Activated B cell treated with CpG ODN at 0.5 μM for 24 hours (primary cell): Measurements from ENCODE around the gene LRCOL1. TPM values are rescaled to one million over a fixed set of nuclear protein-coding genes. Genes with fewer than 3 reads are reported as not detected.

ENCODE experiments used
- ATAC-seq: fragments of 200-7000 bp; cut with Tn5 transposase; one replicate; pipeline ENCODE4 v1.10.0; 2021; ENCODE audit warnings: low read depth, mild to moderate bottlenecking, moderate library complexity
- CTCF ChIA-PET: fragments of 350-600 bp; sonication (Branson Sonifier 250); formaldehyde crosslinking; loops from one replicate; lab custom pipeline; 2021; ENCODE audit warnings: antibody characterized with exemption; lab: Charles Lee
- POLR2A ChIA-PET: fragments of 350-600 bp; sonication (Branson Sonifier 250); formaldehyde crosslinking; loops from one replicate; lab custom pipeline; 2021; ENCODE audit warnings: antibody characterized with exemption; lab: Charles Lee
- DNase-seq: peaks from one replicate; pipeline ENCODE4 v3.0.0; 2022
- H3K27ac Mint-ChIP-seq: one replicate; pipeline ENCODE4 v1.8.0; 2020; ENCODE audit warnings: mixed read lengths
- H3K27me3 Mint-ChIP-seq: one replicate; pipeline ENCODE4 v1.8.0; 2021; ENCODE audit warnings: mixed read lengths
- H3K36me3 Mint-ChIP-seq: one replicate; pipeline ENCODE4 v1.8.0; 2021; ENCODE audit warnings: low read depth, mixed read lengths
- H3K4me1 Mint-ChIP-seq: one replicate; pipeline ENCODE4 v1.8.0; 2021; ENCODE audit warnings: mixed read lengths
- H3K4me3 Mint-ChIP-seq: one replicate; pipeline ENCODE4 v1.8.0; 2020; ENCODE audit warnings: mild to moderate bottlenecking, mixed read lengths
- H3K9me3 Mint-ChIP-seq: one replicate; pipeline ENCODE4 v1.8.0; 2020; ENCODE audit warnings: mixed read lengths
- intact Hi-C: fragments of 100-400 bp; cut with micrococcal nuclease; formaldehyde crosslinking; loops from one replicate; pipeline ENCODE4 v1.15.1; 2024
- total RNA-seq: library from RNA; stranded (reverse); gene quantifications from 2 replicates; pipeline ENCODE4 v1.2.3, GENCODE V29; 2022
- TF ChIP-seq, protein P1 (sequence below): fragments of 200-600 bp; IDR thresholded peaks from one replicate; pipeline ENCODE4 v1.8.0; 2022; ENCODE audit warnings: antibody characterized with exemption, mild to moderate bottlenecking

Gene LRCOL1
- total RNA-seq, 1 donor from 2014 or later, result not detected

DNA sequence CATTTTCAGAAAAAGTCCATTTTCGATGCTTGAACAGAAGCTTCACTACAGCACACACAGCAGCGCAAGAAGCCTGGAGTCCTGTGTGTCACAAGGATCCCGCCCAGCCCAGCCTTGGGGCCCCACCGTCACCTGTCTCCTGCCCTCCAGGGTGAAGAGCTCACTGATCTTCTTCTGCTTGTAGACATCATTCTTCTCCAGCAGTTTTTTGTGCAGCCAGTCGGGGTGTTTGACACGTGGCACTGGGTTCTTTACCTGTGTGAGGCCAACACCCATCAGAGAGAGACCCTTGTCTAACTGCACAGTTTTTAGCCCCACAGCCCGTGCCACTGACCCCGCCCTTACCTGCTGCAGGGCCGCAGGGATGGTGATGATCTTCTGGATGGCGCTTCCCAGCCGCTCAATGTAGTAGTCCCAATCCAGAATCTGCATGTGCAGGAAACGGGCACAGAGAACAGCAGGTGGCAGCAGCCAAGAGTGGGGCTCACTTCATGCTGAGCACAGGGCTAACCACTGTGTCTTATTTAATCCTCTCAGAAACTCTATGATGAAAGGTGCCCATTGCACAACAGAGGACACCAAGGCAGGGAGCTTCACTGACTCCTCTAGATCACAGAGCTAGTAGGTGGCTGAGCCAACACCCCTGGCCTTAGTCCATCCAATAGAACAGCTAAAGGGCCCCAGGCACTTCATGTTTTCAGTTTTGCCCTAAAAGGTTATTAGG is 46.8 kb upstream of the LRCOL1 start:
- no peaks in the 10 kb centered on the region for H3K4me1 Mint-ChIP-seq
- H3K27ac Mint-ChIP-seq, result no peak overlapping the region
- POLR2A ChIA-PET, result interaction anchor here (0.6 kb wide), 1 partner anchor 105 kb away, joined by 11 read pairs; no protein-coding TSS in a partner anchor
- no peak for ATAC-seq
- peaks cover 75% of the 10 kb centered on the region for H3K36me3 Mint-ChIP-seq
- no peak overlapping the region for H3K4me3 Mint-ChIP-seq
- intact Hi-C loops, result no loop called here
- no peak for DNase-seq
- CTCF ChIA-PET, result no interaction called here
- H3K9me3 Mint-ChIP-seq, result no peaks in the 10 kb centered on the region
- H3K27me3 Mint-ChIP-seq, result no peaks in the 10 kb centered on the region
- TF ChIP-seq, protein P1, sequence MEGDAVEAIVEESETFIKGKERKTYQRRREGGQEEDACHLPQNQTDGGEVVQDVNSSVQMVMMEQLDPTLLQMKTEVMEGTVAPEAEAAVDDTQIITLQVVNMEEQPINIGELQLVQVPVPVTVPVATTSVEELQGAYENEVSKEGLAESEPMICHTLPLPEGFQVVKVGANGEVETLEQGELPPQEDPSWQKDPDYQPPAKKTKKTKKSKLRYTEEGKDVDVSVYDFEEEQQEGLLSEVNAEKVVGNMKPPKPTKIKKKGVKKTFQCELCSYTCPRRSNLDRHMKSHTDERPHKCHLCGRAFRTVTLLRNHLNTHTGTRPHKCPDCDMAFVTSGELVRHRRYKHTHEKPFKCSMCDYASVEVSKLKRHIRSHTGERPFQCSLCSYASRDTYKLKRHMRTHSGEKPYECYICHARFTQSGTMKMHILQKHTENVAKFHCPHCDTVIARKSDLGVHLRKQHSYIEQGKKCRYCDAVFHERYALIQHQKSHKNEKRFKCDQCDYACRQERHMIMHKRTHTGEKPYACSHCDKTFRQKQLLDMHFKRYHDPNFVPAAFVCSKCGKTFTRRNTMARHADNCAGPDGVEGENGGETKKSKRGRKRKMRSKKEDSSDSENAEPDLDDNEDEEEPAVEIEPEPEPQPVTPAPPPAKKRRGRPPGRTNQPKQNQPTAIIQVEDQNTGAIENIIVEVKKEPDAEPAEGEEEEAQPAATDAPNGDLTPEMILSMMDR, result no peak

DNA sequence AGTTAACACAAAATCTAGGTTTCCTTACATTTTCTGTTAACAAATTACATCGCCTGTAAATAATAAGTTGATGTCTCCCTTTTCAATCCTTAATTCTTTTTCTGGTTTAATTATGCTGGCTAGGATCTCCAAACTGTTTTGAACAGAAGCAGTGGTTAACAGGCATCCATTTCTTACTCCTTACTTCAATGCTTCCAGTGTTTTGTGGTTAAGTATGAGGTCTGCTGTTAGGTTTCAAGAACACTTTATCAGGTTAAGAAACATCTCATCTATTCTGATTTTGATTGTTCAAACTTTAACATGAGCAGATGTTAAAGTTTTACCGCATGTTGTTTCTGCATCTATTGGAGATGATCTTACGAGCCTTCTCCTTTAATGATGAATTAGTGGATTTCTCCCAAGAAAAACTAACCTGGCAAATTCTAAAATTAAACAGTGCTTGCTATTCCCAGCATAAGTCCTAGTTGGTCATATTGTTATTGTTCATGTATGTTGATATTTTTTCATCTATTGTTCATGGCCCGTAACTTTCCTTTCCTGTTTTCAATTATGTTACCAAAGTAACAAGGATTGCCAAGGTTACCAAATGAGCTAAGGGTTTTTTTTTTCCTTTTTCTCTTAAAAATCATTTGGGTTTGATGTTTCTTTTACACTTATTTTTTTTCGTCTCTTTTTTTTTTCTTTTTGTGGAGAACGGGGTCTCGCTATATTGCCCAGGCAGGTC is 43.3 kb upstream of the LRCOL1 start:
- TF ChIP-seq, protein P1, result no peak
- H3K4me1 Mint-ChIP-seq, result no peaks in the 10 kb centered on the region
- H3K36me3 Mint-ChIP-seq, result peaks cover 65% of the 10 kb centered on the region
- no peaks in the 10 kb centered on the region for H3K9me3 Mint-ChIP-seq
- ChIA-PET POLR2A (no interaction called here), CTCF (no interaction called here)
- intact Hi-C loops, result no loop called here
- ATAC-seq (no peak), DNase-seq (no peak)
- H3K4me3 Mint-ChIP-seq, result no peak overlapping the region
- H3K27ac Mint-ChIP-seq, result no peak overlapping the region
- H3K27me3 Mint-ChIP-seq, result no peaks in the 10 kb centered on the region

DNA sequence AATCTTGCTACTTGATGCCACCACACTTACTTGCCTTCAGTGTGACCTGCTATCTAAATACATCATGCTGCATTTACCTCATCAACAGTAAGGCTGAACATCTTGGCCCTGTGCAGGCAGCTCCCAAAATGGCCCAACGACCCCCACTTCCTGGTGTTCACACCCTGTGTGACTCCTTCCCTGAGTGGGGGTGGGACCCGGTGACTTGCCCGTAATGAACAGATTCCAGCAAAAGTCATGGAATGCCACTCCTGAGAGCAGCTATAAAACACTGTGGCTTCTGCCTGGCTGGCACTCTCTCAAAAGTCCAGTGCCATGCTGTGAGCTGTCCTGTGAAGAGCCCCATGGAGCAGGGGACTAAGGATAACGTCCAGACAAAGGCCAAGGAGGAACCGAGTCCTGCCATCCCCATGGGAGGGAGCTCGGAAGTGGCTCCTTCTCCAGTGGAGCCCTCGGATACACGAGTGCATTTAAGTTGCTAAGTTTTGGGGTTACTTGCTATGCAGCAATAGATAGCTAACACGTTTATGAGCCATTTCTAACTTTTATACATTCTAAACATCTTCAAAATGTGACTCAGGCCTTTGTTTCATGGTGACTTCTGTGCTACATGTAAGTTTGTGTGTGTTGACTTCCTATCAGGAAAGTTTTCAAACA is 41.2 kb upstream of the LRCOL1 start:
- Mint-ChIP-seq H3K9me3 (no peaks in the 10 kb centered on the region), H3K36me3 (peaks cover 62% of the 10 kb centered on the region), H3K4me3 (no peak overlapping the region), H3K27me3 (no peaks in the 10 kb centered on the region), H3K4me1 (no peaks in the 10 kb centered on the region), H3K27ac (no peak overlapping the region)
- intact Hi-C loops, result no loop called here
- ATAC-seq (no peak), DNase-seq (no peak)
- POLR2A ChIA-PET, result interaction anchor here (0.6 to 0.7 kb wide), 2 partner anchors 19 to 56 kb away, joined by 3 to 5 read pairs; no protein-coding TSS in a partner anchor
- TF ChIP-seq, protein P1, result no peak
- CTCF ChIA-PET, result no interaction called here

DNA sequence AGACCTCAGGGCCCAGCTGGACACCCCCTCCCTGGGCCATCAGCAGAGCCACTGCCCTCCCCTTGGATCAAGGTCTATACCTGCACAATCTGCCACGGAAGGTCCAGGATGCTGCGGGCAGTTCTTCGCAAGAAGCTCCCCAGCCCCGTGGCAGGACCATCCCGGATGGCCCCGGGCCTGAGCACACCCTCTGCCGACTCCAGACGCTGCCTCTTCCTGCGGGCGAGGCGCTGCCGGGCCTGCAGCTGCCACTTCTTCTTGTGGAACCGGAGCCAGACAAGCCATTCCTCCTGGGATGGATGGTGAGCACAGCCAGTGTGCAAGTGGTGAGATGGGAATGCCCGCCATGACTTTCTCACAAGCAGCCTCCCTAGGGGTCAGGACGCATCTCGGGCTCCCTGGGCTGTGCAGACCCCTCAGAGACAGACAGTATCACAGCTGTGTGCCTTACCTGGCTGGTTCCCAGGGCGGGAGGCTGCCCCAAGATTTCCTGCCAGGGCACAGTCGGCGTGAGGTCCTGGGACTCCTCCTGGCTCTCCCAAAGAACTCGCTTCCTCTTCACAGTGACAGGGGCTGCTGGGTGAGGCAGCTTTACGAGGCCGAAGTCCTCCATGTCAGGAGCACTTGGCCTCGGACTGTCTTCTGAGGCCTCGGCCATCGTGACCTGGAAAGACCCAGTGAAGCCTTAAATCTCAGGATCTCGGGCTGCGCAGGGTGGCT is 39.0 kb upstream of the LRCOL1 start:
- Mint-ChIP-seq H3K4me3 (no peak overlapping the region), H3K36me3 (peaks cover 61% of the 10 kb centered on the region)

More for the DNA sequence above, 39.0 kb upstream of the LRCOL1 start:
- Mint-ChIP-seq H3K27me3 (no peaks in the 10 kb centered on the region), H3K27ac (no peak overlapping the region), H3K9me3 (no peaks in the 10 kb centered on the region), H3K4me1 (no peaks in the 10 kb centered on the region)
- ATAC-seq (no peak), DNase-seq (no peak)
- intact Hi-C loops, result no loop called here
- TF ChIP-seq, protein P1, result no peak
- ChIA-PET CTCF (no interaction called here), POLR2A (no interaction called here)
